HG03460 (cell line): ENCODE results near the gene KBTBD2.
"Not testable (repeated sequence)": the region's sequence is repeated elsewhere in the genome, so short reads cannot be mapped to it uniquely, and the experiment has no call there.

Source experiments
- ATAC-seq: cut with Tn5 transposase; IDR thresholded peaks from one replicate; pipeline ENCODE4 v1.9.1; 2021; ENCODE audit not compliant: unreplicated experiment

The KBTBD2 gene

GRCh38 chr7:32893722-32894121 lies 2.2 kb upstream of the KBTBD2 start:
- no peak for ATAC-seq

- no peak for ATAC-seq
Observed at GRCh38 chr7:32893207-32893524, 1.6 kb upstream of the KBTBD2 start.

GRCh38 chr7:32892521-32893206 lies 1.1 kb upstream of the KBTBD2 start:
- ATAC-seq, result peak; percentile 15

- ATAC-seq, result peak; percentile 49
Observed at GRCh38 chr7:32891800-32892520, 400 bp upstream of the KBTBD2 start.

GRCh38 chr7:32890793-32891042 lies 842 bp downstream of the KBTBD2 start:
- ATAC-seq, result no peak

GRCh38 chr7:32890010-32890792 lies 1.4 kb downstream of the KBTBD2 start:
- ATAC-seq, result peak; percentile 35

GRCh38 chr7:32888505-32888904 lies 3.1 kb downstream of the KBTBD2 start:
- ATAC-seq, result no peak

- ATAC-seq, result no peak
Observed at GRCh38 chr7:32887395-32887794, 4.2 kb downstream of the KBTBD2 start.

GRCh38 chr7:32881074-32881982 lies 10.2 kb downstream of the KBTBD2 start:
- ATAC-seq, result no peak

GRCh38 chr7:32879460-32879859 lies 12.1 kb downstream of the KBTBD2 start:
- no peak for ATAC-seq

GRCh38 chr7:32878023-32878422 lies 13.5 kb downstream of the KBTBD2 start:
- not testable (repeated sequence) for ATAC-seq

GRCh38 chr7:32872421-32872820 lies 19.1 kb downstream of the KBTBD2 start:
- ATAC-seq, result no peak

- peak; percentile 88 for ATAC-seq
Observed at GRCh38 chr7:32871624-32872371, 19.8 kb downstream of the KBTBD2 start.

GRCh38 chr7:32870298-32870697 lies 21.3 kb downstream of the KBTBD2 start:
- ATAC-seq, result no peak

- ATAC-seq, result no peak
Observed at GRCh38 chr7:32869716-32870115, 21.8 kb downstream of the KBTBD2 start.

GRCh38 chr7:32868116-32868515 lies 23.4 kb downstream of the KBTBD2 start:
- no peak for ATAC-seq

- ATAC-seq, result no peak
Observed at GRCh38 chr7:32865448-32866030, 26.0 kb downstream of the KBTBD2 start.

GRCh38 chr7:32863872-32864271 lies 27.7 kb downstream of the KBTBD2 start:
- ATAC-seq, result not testable (repeated sequence)

- ATAC-seq, result no peak
Observed at GRCh38 chr7:32860090-32860489, 31.5 kb downstream of the KBTBD2 start.

GRCh38 chr7:32858648-32859047 lies 32.9 kb downstream of the KBTBD2 start:
- no peak for ATAC-seq
